Measurements from ENCODE around the gene ITGA7. TPM values are rescaled to one million over a fixed set of nuclear protein-coding genes. Genes with fewer than 3 reads are reported as not detected.

The ITGA7 gene
- total RNA-seq, 4 donors from 2014 or later = 69.7 to 206 (median 92.0) TPM

- Histone ChIP-seq H3K36me3 (no peaks in the 10 kb centered on the region), H3K4me1 (peaks cover 13 to 22% of the 10 kb centered on the region in 2 donors), H3K27me3 (peaks cover 0 to 4% (median 0%) of the 10 kb centered on the region in 3 donors), H3K27ac (peak within 1 kb of the TSS in 3 of 4 donors; percentile 1 to 25 (median 18)), H3K4me3 (peak within 1 kb of the TSS; percentile 54 to 79 (median 60)), H3K9me3 (no peaks in the 10 kb centered on the region)
- ATAC-seq (peak; percentile 28 to 39), DNase-seq (peak; percentile 52 to 54)
- in situ Hi-C loops (cut with MboI; ENCODE audit: low sequenced_read_pairs in 4 of 4) (no loop called here), intact Hi-C loops (cut with DNase I; ENCODE audit: low total_unique reads) (no loop called here)
- TF ChIP-seq POLR2A (IDR thresholded peaks at IDR 0.05) (peak; percentile 32 to 64), CTCF (IDR thresholded peaks at IDR 0.05 in 4 of 5, conservative IDR thresholded peaks at IDR 0.05 in 1 of 5) (no peak)
Observed at GRCh38 chr12:55742719-55743405, 35.2 kb upstream of the ITGA7 start, which contains the start of gene GDF11. Gene GDF11 (plus strand): TSS chr12:55743122. CDS start chr12:55743317, 195 bp downstream.

GRCh38 chr12:55741931-55742680, 34.4 kb upstream of the ITGA7 start:
- no peak for TF ChIP-seq POLR2A (IDR thresholded peaks at IDR 0.05)
- TF ChIP-seq CTCF (IDR thresholded peaks at IDR 0.05 in 4 of 5, conservative IDR thresholded peaks at IDR 0.05 in 1 of 5) = no peak
- peaks cover 13 to 22% of the 10 kb centered on the region in 2 donors for H3K4me1 ChIP-seq
- peak overlapping the region in 1 of 4 donors; percentile 25 for H3K27ac ChIP-seq
- intact Hi-C loops (cut with DNase I; ENCODE audit: low total_unique reads) (no loop called here), in situ Hi-C loops (cut with MboI; ENCODE audit: low sequenced_read_pairs in 4 of 4) (no loop called here)
- ATAC-seq (no peak), DNase-seq (no peak)
- peaks cover 0 to 4% (median 0%) of the 10 kb centered on the region in 3 donors for H3K27me3 ChIP-seq
- H3K36me3 ChIP-seq = no peaks in the 10 kb centered on the region
- H3K9me3 ChIP-seq = no peaks in the 10 kb centered on the region
- peak overlapping the region in 1 of 4 donors; percentile 54 for H3K4me3 ChIP-seq

GRCh38 chr12:55739025-55739378, 31.3 kb upstream of the ITGA7 start:
- Histone ChIP-seq H3K9me3 (no peaks in the 10 kb centered on the region), H3K4me1 (peaks cover 9 to 18% of the 10 kb centered on the region in 2 donors), H3K27ac (no peak overlapping the region), H3K36me3 (no peaks in the 10 kb centered on the region), H3K27me3 (peaks cover 0 to 4% (median 0%) of the 10 kb centered on the region in 3 donors), H3K4me3 (peak overlapping the region in 1 of 4 donors; percentile 56)
- ATAC-seq (no peak), DNase-seq (no peak)
- intact Hi-C loops (cut with DNase I; ENCODE audit: low total_unique reads) (loop anchor here (2.0 kb wide), 1 partner anchor 58 kb away; no protein-coding TSS in a partner anchor), in situ Hi-C loops (cut with MboI; ENCODE audit: low sequenced_read_pairs in 4 of 4) (loop anchor here (5.0 to 10.0 kb wide), 4 partner anchors 78 to 203 kb away; partner anchors contain the start of genes DNAJC14 (in 1 of the 4), ORMDL2 (in 1 of the 4) and SARNP (in 1 of the 4))
- TF ChIP-seq CTCF (IDR thresholded peaks at IDR 0.05 in 4 of 5, conservative IDR thresholded peaks at IDR 0.05 in 1 of 5) (no peak), POLR2A (IDR thresholded peaks at IDR 0.05) (no peak)

- ATAC-seq = peak; percentile 70 to 79
- Histone ChIP-seq H3K27me3 (no peaks in the 10 kb centered on the region), H3K36me3 (no peaks in the 10 kb centered on the region), H3K9me3 (no peaks in the 10 kb centered on the region), H3K27ac (peak overlapping the region; percentile 28 to 50 (median 46)), H3K4me3 (peak overlapping the region; percentile 48 to 63 (median 59)), H3K4me1 (peaks cover 6 to 11% of the 10 kb centered on the region in 2 donors)
- no peak for TF ChIP-seq POLR2A (IDR thresholded peaks at IDR 0.05)
- TF ChIP-seq CTCF (IDR thresholded peaks at IDR 0.05 in 4 of 5, conservative IDR thresholded peaks at IDR 0.05 in 1 of 5) = peak; percentile 80 to 96 (median 85)
- intact Hi-C loops (cut with DNase I; ENCODE audit: low total_unique reads) = loop anchor here (1.0 to 2.0 kb wide), 2 partner anchors 58 to 202 kb away; no protein-coding TSS in a partner anchor
- no peak for DNase-seq
- in situ Hi-C loops (cut with MboI; ENCODE audit: low sequenced_read_pairs in 4 of 4) = loop anchor here (5.0 to 10.0 kb wide), 4 partner anchors 79 to 204 kb away; partner anchors contain the start of genes DNAJC14 (in 1 of the 4), ORMDL2 (in 1 of the 4) and SARNP (in 1 of the 4)
Observed at GRCh38 chr12:55738123-55739024, 30.7 kb upstream of the ITGA7 start.
